SIG-M5 treated with dmso at 0.1 percent for 504 hours (cell line): ENCODE data around the gene DIMT1.
A peak's percentile ranks its signal among the peaks of the same experiment; 100 is the strongest.

ENCODE experiments used
- DNase-seq: peaks from one replicate; lab custom pipeline; 2025; ENCODE audit not compliant: unreplicated experiment; lab: John Stamatoyannopoulos, UW

DIMT1 gene

GRCh38 chr5:62371409-62371808 is 32.3 kb downstream of the DIMT1 start:
- no peak for DNase-seq

GRCh38 chr5:62369039-62369438 is 34.7 kb downstream of the DIMT1 start:
- DNase-seq, result no peak

GRCh38 chr5:62362701-62363100 is 41.0 kb downstream of the DIMT1 start:
- no peak for DNase-seq

GRCh38 chr5:62354028-62354874 is 49.5 kb downstream of the DIMT1 start:
- peak; percentile 34 for DNase-seq

- no peak for DNase-seq
Observed at GRCh38 chr5:62348723-62349481, 54.8 kb downstream of the DIMT1 start.

DNA sequence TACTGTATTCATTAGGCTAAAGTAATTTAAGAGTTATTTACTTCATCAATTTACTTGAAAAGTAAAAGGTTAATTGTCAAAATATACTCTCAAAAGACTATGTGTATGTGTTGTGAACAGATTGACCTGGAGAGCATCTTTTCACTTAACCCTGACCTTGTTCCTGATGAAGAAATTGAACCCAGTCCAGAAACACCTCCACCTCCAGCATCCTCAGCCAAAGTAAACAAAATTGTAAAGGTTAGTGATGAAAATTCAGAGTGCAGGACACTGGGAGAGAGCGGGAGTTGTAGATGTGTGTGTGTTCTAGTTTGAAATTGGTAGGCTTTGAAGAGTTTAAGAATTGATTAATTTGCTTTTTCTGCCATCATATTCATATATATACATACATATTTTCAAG is 55.8 kb downstream of the DIMT1 start:
- no peak for DNase-seq

DNA sequence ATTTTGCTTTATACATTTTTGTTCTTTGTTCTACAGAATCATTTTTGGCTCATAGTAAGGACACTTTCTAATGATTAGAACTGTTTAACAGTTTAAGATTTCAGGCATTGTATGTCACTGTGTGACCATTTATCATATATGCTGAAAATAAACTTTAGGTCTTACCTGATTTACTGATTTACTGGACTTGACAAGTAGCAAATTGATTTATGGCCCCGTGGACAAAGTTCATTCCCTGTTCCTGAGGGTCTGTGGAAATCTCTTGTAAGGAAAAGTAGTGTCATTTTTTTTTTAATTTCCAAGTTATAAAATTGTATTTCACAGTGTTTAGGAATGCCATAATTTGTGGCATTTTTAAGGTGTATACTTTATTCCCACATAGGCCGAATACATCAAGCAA is 57.0 kb downstream of the DIMT1 start:
- no peak for DNase-seq

DNA sequence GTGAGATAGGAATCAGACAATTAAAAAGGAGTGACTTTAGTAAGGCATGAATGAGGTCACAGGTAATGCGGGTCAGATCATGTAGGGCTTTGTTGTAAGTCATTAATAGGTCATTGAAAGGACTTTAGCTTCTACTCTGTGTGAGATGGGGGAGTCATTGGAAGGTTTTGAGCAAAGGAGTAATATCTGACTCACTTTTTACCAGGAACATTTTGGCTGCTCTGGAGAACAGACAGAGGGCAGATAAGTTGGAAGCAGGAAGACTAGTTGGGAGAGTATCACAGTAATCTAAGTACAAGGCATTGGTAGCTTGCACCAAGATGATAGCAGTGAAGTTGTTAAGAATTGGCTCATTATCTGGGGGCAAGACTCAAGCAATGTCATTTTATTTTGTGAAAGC is 60.3 kb downstream of the DIMT1 start:
- DNase-seq, result no peak

- no peak for DNase-seq
Observed at GRCh38 chr5:62342476-62342837, 61.2 kb downstream of the DIMT1 start.

GRCh38 chr5:62341783-62342475 is 61.8 kb downstream of the DIMT1 start:
- no peak for DNase-seq

DNA sequence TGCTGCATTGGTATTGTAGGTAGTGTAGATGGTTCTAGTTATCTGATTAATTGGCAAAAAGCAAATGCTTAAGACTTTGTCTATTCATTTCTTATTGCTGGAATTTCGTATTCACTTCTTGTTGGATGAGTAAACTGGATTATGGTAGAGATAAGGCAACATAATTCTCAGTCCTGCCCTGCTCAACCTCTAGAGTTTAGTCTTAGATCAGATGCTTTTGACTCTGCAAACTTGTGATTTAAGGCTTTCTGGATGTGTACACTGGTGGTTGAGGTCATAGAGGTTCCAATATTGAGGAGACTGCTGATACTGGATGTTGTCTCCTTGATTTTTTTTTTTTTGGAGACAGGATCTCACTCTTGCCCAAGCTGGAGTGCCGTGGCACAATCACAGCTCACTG is 62.7 kb downstream of the DIMT1 start:
- no peak for DNase-seq

GRCh38 chr5:62340392-62340791 is 63.3 kb downstream of the DIMT1 start:
- no peak for DNase-seq
